Activated CD8-positive, alpha-beta T cell treated with anti-CD3 and anti-CD28 coated beads for 36 hours (primary cell): Measurements from ENCODE around the gene PKP1. TPM values are rescaled to one million over a fixed set of nuclear protein-coding genes. Genes with fewer than 3 reads are reported as not detected.
"Not testable (repeated sequence)": the region's sequence is repeated elsewhere in the genome, so short reads cannot be mapped to it uniquely, and the experiment has no call there.

Experiments
- ATAC-seq: fragments of 200-7000 bp; cut with Tn5 transposase; one replicate; pipeline ENCODE4 v1.10.0; 2021; ENCODE audit warnings: mild to moderate bottlenecking, moderate library complexity
- CTCF ChIA-PET: fragments of 350-600 bp; sonication (Branson Sonifier 250); formaldehyde crosslinking; loops from one replicate; lab custom pipeline; 2021; ENCODE audit warnings: antibody characterized with exemption; lab: Charles Lee
- POLR2A ChIA-PET: fragments of 350-600 bp; sonication (Branson Sonifier 250); formaldehyde crosslinking; loops from one replicate; lab custom pipeline; 2021; ENCODE audit warnings: antibody characterized with exemption; lab: Charles Lee
- DNase-seq: peaks from one replicate; pipeline ENCODE4 v3.0.0-alpha.2; 2020
- H3K27ac Mint-ChIP-seq: one replicate; pipeline ENCODE4 v1.8.0; 2021; ENCODE audit warnings: mild to moderate bottlenecking, mixed read lengths
- H3K27me3 Mint-ChIP-seq: one replicate; pipeline ENCODE4 v1.8.0; 2021; ENCODE audit warnings: mixed read lengths
- H3K36me3 Mint-ChIP-seq: one replicate; pipeline ENCODE4 v1.8.0; 2021; ENCODE audit warnings: low read depth, mixed read lengths
- H3K4me1 Mint-ChIP-seq: one replicate; pipeline ENCODE4 v1.8.0; 2021; ENCODE audit warnings: low read depth, mixed read lengths
- H3K4me3 Mint-ChIP-seq: one replicate; pipeline ENCODE4 v1.8.0; 2021; ENCODE audit warnings: mild to moderate bottlenecking, moderate library complexity, mixed read lengths
- H3K9me3 Mint-ChIP-seq: one replicate; pipeline ENCODE4 v1.8.0; 2021; ENCODE audit warnings: mixed read lengths
- intact Hi-C: fragments of 100-400 bp; cut with micrococcal nuclease; formaldehyde crosslinking; loops from one replicate; pipeline ENCODE4 v1.10.0; 2022
- total RNA-seq, 2 experiments: library from RNA; stranded (reverse); gene quantifications; one replicate each; pipeline ENCODE4 v1.2.3, GENCODE V29; 2021
- TF ChIP-seq, protein P1 (sequence below): fragments of 200-600 bp; IDR thresholded peaks from one replicate; pipeline ENCODE4 v1.8.0; 2022; ENCODE audit warnings: antibody characterized with exemption, mild to moderate bottlenecking

Gene PKP1
- total RNA-seq, 2 experiments from 2014 or later: not detected

DNA sequence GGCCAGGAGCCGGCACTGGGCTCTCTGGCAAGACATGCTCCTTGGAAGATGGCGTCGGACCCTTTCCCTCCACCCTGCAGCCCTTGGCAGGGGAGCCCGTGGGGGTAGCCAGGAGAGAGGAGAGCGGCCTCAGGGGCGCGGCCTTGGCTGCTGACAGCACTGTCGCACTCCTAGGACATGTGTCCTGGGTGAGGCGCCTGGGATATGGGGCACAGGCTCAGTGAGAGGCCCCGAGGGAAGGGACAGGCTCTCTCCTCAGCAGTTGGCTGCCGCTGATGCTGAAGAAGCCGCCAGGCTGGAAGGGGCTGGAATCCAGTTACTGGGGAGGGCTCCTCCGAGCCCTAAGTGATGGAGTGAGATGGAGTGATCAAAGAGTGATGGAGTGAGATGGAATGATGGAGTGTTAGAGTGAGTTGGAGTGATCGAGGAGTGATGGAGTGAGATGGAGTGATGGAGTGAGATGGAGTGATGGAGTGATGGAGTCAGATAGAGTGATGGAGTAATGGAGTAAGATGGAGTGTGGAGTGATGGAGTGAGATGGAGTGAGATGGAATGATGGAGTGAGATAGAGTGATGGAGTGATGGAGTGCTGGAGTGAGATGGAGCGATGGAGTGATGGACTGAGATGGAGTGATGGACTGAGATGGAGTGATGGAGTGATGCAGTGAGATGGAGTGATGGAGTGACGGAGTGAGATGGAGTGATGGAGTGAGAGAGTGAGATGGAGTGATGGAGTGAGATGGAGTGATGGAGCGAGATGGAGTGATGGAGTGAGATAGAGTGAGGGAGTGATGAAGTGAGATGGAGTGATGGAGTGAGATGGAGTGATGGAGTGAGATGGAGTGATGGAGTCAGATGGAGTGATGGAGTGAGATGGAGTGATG lies 27.6 kb upstream of the PKP1 start:
- CTCF ChIA-PET: interaction anchor here (1.2 to 2.4 kb wide), 6 partner anchors 24 to 154 kb away, joined by 3 to 29 read pairs (median 9); partner anchors contain the start of gene PKP1
- no peak overlapping the region for H3K4me3 Mint-ChIP-seq

DNA sequence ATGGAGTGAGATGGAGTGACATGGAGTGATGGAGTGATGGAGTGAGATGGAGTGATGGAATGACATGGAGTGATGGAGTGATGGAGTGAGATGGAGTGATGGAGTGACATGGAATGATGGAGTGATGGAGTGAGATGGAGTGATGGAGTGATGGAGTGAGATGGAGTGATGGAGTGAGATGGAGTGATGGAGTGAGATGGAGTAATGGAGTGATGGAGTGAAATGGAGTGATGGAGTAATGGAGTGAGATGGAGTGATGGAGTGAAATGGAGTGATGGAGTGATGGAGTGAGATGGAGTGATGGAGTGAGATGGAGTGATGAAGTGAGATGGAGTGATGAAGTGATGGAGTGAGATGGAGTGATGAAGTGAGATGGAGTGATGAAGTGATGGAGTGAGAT lies 25.2 kb upstream of the PKP1 start:
- POLR2A ChIA-PET, H3K9me3 Mint-ChIP-seq, H3K4me1 Mint-ChIP-seq, H3K4me3 Mint-ChIP-seq, intact Hi-C loops, DNase-seq, ATAC-seq, CTCF ChIA-PET, H3K27ac Mint-ChIP-seq, H3K36me3 Mint-ChIP-seq: not testable (repeated sequence)
- peaks cover 11% of the 10 kb centered on the region for H3K27me3 Mint-ChIP-seq

More for the DNA sequence above, 27.6 kb upstream of the PKP1 start:
- TF ChIP-seq, protein P1, sequence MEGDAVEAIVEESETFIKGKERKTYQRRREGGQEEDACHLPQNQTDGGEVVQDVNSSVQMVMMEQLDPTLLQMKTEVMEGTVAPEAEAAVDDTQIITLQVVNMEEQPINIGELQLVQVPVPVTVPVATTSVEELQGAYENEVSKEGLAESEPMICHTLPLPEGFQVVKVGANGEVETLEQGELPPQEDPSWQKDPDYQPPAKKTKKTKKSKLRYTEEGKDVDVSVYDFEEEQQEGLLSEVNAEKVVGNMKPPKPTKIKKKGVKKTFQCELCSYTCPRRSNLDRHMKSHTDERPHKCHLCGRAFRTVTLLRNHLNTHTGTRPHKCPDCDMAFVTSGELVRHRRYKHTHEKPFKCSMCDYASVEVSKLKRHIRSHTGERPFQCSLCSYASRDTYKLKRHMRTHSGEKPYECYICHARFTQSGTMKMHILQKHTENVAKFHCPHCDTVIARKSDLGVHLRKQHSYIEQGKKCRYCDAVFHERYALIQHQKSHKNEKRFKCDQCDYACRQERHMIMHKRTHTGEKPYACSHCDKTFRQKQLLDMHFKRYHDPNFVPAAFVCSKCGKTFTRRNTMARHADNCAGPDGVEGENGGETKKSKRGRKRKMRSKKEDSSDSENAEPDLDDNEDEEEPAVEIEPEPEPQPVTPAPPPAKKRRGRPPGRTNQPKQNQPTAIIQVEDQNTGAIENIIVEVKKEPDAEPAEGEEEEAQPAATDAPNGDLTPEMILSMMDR: no peak
- intact Hi-C loops: no loop called here
- H3K36me3 Mint-ChIP-seq: no peaks in the 10 kb centered on the region
- H3K27ac Mint-ChIP-seq: no peak overlapping the region
- peaks cover 8% of the 10 kb centered on the region for H3K27me3 Mint-ChIP-seq
- POLR2A ChIA-PET: no interaction called here
- DNase-seq: no peak
- H3K9me3 Mint-ChIP-seq: no peaks in the 10 kb centered on the region
- no peaks in the 10 kb centered on the region for H3K4me1 Mint-ChIP-seq
- ATAC-seq: no peak

GRCh38 chr1:201258763-201259230 lies 24.5 kb upstream of the PKP1 start:
- TF ChIP-seq, protein P1: no peak
- Mint-ChIP-seq H3K4me3 (no peak overlapping the region), H3K27me3 (peaks cover 11% of the 10 kb centered on the region), H3K36me3 (no peaks in the 10 kb centered on the region), H3K27ac (no peak overlapping the region), H3K9me3 (no peaks in the 10 kb centered on the region), H3K4me1 (no peaks in the 10 kb centered on the region)
- ChIA-PET CTCF (interaction anchor here (1.2 to 1.6 kb wide), 2 partner anchors 11 to 103 kb away, joined by 3 to 4 read pairs; no protein-coding TSS in a partner anchor), POLR2A (no interaction called here)
- no peak for ATAC-seq
- DNase-seq: no peak
- intact Hi-C loops: no loop called here

- POLR2A ChIA-PET: no interaction called here
- no peaks in the 10 kb centered on the region for H3K4me1 Mint-ChIP-seq
- ATAC-seq: peak; percentile 24
Measured at GRCh38 chr1:201259476-201260235, 23.6 kb upstream of the PKP1 start.

GRCh38 chr1:201260236-201260590 lies 23.1 kb upstream of the PKP1 start:
- TF ChIP-seq, protein P1: no peak
- no peak for DNase-seq
- CTCF ChIA-PET: interaction anchor here (1.2 to 1.6 kb wide), 3 partner anchors 12 to 149 kb away, joined by 3 to 4 read pairs (median 4); no protein-coding TSS in a partner anchor
- no peaks in the 10 kb centered on the region for H3K36me3 Mint-ChIP-seq
- no peaks in the 10 kb centered on the region for H3K4me1 Mint-ChIP-seq
- H3K27me3 Mint-ChIP-seq: peaks cover 16% of the 10 kb centered on the region
- no peak overlapping the region for H3K4me3 Mint-ChIP-seq
- H3K27ac Mint-ChIP-seq: no peak overlapping the region
- no peaks in the 10 kb centered on the region for H3K9me3 Mint-ChIP-seq
- POLR2A ChIA-PET: no interaction called here
- intact Hi-C loops: no loop called here
- no peak for ATAC-seq

More at GRCh38 chr1:201259476-201260235, 23.6 kb upstream of the PKP1 start:
- intact Hi-C loops: no loop called here
- H3K36me3 Mint-ChIP-seq: no peaks in the 10 kb centered on the region
- peaks cover 15% of the 10 kb centered on the region for H3K27me3 Mint-ChIP-seq
- no peak overlapping the region for H3K27ac Mint-ChIP-seq
- CTCF ChIA-PET: interaction anchor here (1.2 to 1.6 kb wide), 3 partner anchors 12 to 150 kb away, joined by 3 to 4 read pairs (median 4); no protein-coding TSS in a partner anchor
- no peak overlapping the region for H3K4me3 Mint-ChIP-seq
- TF ChIP-seq, protein P1: no peak
- no peak for DNase-seq
- H3K9me3 Mint-ChIP-seq: no peaks in the 10 kb centered on the region
